Measurements from ENCODE around the gene RNF151. TPM values are rescaled to one million over a fixed set of nuclear protein-coding genes. Genes with fewer than 3 reads are reported as not detected.
"Not testable (repeated sequence)": the region's sequence is repeated elsewhere in the genome, so short reads cannot be mapped to it uniquely, and the experiment has no call there.

The RNF151 gene
- polyA plus RNA-seq, 6 donors from 2014 or later, result not detected

GRCh38 chr16:1929105-1929504 is 37.6 kb upstream of the RNF151 start:
- H3K9me3 Mint-ChIP-seq, result no peaks in the 10 kb centered on the region
- ATAC-seq (ENCODE audit: low read depth in 2 of 2), result peak; percentile 21 to 24
- peaks cover 2 to 6% (median 3%) of the 10 kb centered on the region in 3 donors for H3K4me1 Mint-ChIP-seq
- DNase-seq, result no peak
- H3K27me3 Mint-ChIP-seq, result peaks cover 0 to 15% (median 14%) of the 10 kb centered on the region in 3 donors
- H3K36me3 Mint-ChIP-seq, result no peaks in the 10 kb centered on the region
- peak overlapping the region; percentile 73 to 91 (median 86) for H3K4me3 Mint-ChIP-seq
- H3K27ac Mint-ChIP-seq, result peak overlapping the region in 2 of 6 donors; percentile 62 to 78

GRCh38 chr16:1929578-1930337 is 36.9 kb upstream of the RNF151 start:
- Mint-ChIP-seq H3K27ac (no peak overlapping the region), H3K36me3 (no peaks in the 10 kb centered on the region), H3K9me3 (no peaks in the 10 kb centered on the region), H3K4me1 (peaks cover 2 to 6% (median 3%) of the 10 kb centered on the region in 3 donors), H3K27me3 (peaks cover 0 to 10% (median 9%) of the 10 kb centered on the region in 3 donors), H3K4me3 (peak overlapping the region; percentile 25 to 87 (median 64))
- peak; percentile 92 for DNase-seq
- ATAC-seq (ENCODE audit: low read depth in 2 of 2), result peak; percentile 91 to 94

GRCh38 chr16:1930338-1930720 is 36.3 kb upstream of the RNF151 start:
- no peak overlapping the region for H3K27ac Mint-ChIP-seq
- H3K9me3 Mint-ChIP-seq, result no peaks in the 10 kb centered on the region
- peak overlapping the region in 2 of 8 donors; percentile 40 to 72 for H3K4me3 Mint-ChIP-seq
- peaks cover 0 to 4% (median 3%) of the 10 kb centered on the region in 3 donors for H3K27me3 Mint-ChIP-seq
- no peak for ATAC-seq (ENCODE audit: low read depth in 2 of 2)
- no peaks in the 10 kb centered on the region for H3K36me3 Mint-ChIP-seq
- no peak for DNase-seq
- peaks cover 2 to 6% (median 3%) of the 10 kb centered on the region in 3 donors for H3K4me1 Mint-ChIP-seq

GRCh38 chr16:1932050-1933028 is 34.3 kb upstream of the RNF151 start:
- no peaks in the 10 kb centered on the region for H3K36me3 Mint-ChIP-seq

GRCh38 chr16:1933097-1933661 is 33.5 kb upstream of the RNF151 start:
- Mint-ChIP-seq H3K4me3 (peak overlapping the region in 2 of 8 donors; percentile 0 to 29), H3K27ac (no peak overlapping the region), H3K9me3 (no peaks in the 10 kb centered on the region), H3K27me3 (no peaks in the 10 kb centered on the region), H3K36me3 (no peaks in the 10 kb centered on the region), H3K4me1 (peaks cover 2 to 6% (median 3%) of the 10 kb centered on the region in 3 donors)
- ATAC-seq (ENCODE audit: low read depth in 2 of 2) (no peak), DNase-seq (no peak)

More at GRCh38 chr16:1932050-1933028, 34.3 kb upstream of the RNF151 start:
- no peaks in the 10 kb centered on the region for H3K27me3 Mint-ChIP-seq
- peak overlapping the region in 1 of 8 donors; percentile 9 for H3K4me3 Mint-ChIP-seq
- no peak overlapping the region for H3K27ac Mint-ChIP-seq
- H3K9me3 Mint-ChIP-seq, result no peaks in the 10 kb centered on the region
- ATAC-seq (ENCODE audit: low read depth in 2 of 2), result no peak
- peaks cover 2 to 6% (median 3%) of the 10 kb centered on the region in 3 donors for H3K4me1 Mint-ChIP-seq
- DNase-seq, result no peak

GRCh38 chr16:1936945-1937479 is 29.6 kb upstream of the RNF151 start:
- H3K36me3 Mint-ChIP-seq, result no peaks in the 10 kb centered on the region
- H3K27me3 Mint-ChIP-seq, result no peaks in the 10 kb centered on the region
- H3K9me3 Mint-ChIP-seq, result no peaks in the 10 kb centered on the region
- DNase-seq (no peak), ATAC-seq (ENCODE audit: low read depth in 2 of 2) (no peak)
- H3K4me3 Mint-ChIP-seq, result no peak overlapping the region
- H3K27ac Mint-ChIP-seq, result no peak overlapping the region
- H3K4me1 Mint-ChIP-seq, result peaks cover 3 to 6% (median 6%) of the 10 kb centered on the region in 3 donors

- H3K4me3 Mint-ChIP-seq, result peak overlapping the region in 1 of 8 donors; percentile 53
- H3K27me3 Mint-ChIP-seq, result no peaks in the 10 kb centered on the region
- no peaks in the 10 kb centered on the region for H3K9me3 Mint-ChIP-seq
- no peaks in the 10 kb centered on the region for H3K36me3 Mint-ChIP-seq
- peaks cover 6 to 15% (median 11%) of the 10 kb centered on the region in 3 donors for H3K4me1 Mint-ChIP-seq
- ATAC-seq (ENCODE audit: low read depth in 2 of 2) (no peak), DNase-seq (no peak)
- no peak overlapping the region for H3K27ac Mint-ChIP-seq
Measured at GRCh38 chr16:1938316-1938715, 28.3 kb upstream of the RNF151 start.

GRCh38 chr16:1938910-1939309 is 27.7 kb upstream of the RNF151 start:
- Mint-ChIP-seq H3K27me3 (no peaks in the 10 kb centered on the region), H3K9me3 (no peaks in the 10 kb centered on the region), H3K27ac (peak overlapping the region in 1 of 6 donors; percentile 78), H3K4me3 (no peak overlapping the region), H3K4me1 (peaks cover 6 to 16% (median 15%) of the 10 kb centered on the region in 3 donors), H3K36me3 (no peaks in the 10 kb centered on the region)
- no peak for DNase-seq
- no peak for ATAC-seq (ENCODE audit: low read depth in 2 of 2)

- not testable (repeated sequence) for DNase-seq; H3K27me3 Mint-ChIP-seq; H3K36me3 Mint-ChIP-seq; H3K9me3 Mint-ChIP-seq; H3K27ac Mint-ChIP-seq; ATAC-seq (ENCODE audit: low read depth in 2 of 2)
- Mint-ChIP-seq H3K4me3 (peak overlapping the region in 1 of 8 donors; percentile 35), H3K4me1 (peaks cover 10 to 18% (median 15%) of the 10 kb centered on the region in 3 donors)
Measured at GRCh38 chr16:1939833-1940232, 26.8 kb upstream of the RNF151 start.

- peak overlapping the region in 3 of 8 donors; percentile 40 to 88 (median 59) for H3K4me3 Mint-ChIP-seq
- ATAC-seq (ENCODE audit: low read depth in 2 of 2) (no peak), DNase-seq (no peak)
- no peaks in the 10 kb centered on the region for H3K9me3 Mint-ChIP-seq
- no peaks in the 10 kb centered on the region for H3K36me3 Mint-ChIP-seq
- H3K4me1 Mint-ChIP-seq, result peaks cover 10 to 18% (median 15%) of the 10 kb centered on the region in 3 donors
- no peaks in the 10 kb centered on the region for H3K27me3 Mint-ChIP-seq
- H3K27ac Mint-ChIP-seq, result no peak overlapping the region
Measured at GRCh38 chr16:1940273-1941161, 26.1 kb upstream of the RNF151 start.

- Mint-ChIP-seq H3K27me3 (no peaks in the 10 kb centered on the region), H3K4me1 (peaks cover 10 to 18% (median 15%) of the 10 kb centered on the region in 3 donors), H3K36me3 (no peaks in the 10 kb centered on the region), H3K27ac (peak overlapping the region in 2 of 6 donors; percentile 30 to 34), H3K9me3 (no peaks in the 10 kb centered on the region), H3K4me3 (peak overlapping the region; percentile 83 to 92 (median 90))
- DNase-seq (no peak), ATAC-seq (ENCODE audit: low read depth in 2 of 2) (no peak)
Measured at GRCh38 chr16:1941162-1942046, 25.3 kb upstream of the RNF151 start.

Data from naive B cell (primary cell).